ENCODE data around the gene PITPNM1. TPM values are rescaled to one million over a fixed set of nuclear protein-coding genes. Genes with fewer than 3 reads are reported as not detected.

PITPNM1 gene
- total RNA-seq, 4 donors from 2014 or later: 7.9 to 89.7 (median 15.2) TPM

DNA sequence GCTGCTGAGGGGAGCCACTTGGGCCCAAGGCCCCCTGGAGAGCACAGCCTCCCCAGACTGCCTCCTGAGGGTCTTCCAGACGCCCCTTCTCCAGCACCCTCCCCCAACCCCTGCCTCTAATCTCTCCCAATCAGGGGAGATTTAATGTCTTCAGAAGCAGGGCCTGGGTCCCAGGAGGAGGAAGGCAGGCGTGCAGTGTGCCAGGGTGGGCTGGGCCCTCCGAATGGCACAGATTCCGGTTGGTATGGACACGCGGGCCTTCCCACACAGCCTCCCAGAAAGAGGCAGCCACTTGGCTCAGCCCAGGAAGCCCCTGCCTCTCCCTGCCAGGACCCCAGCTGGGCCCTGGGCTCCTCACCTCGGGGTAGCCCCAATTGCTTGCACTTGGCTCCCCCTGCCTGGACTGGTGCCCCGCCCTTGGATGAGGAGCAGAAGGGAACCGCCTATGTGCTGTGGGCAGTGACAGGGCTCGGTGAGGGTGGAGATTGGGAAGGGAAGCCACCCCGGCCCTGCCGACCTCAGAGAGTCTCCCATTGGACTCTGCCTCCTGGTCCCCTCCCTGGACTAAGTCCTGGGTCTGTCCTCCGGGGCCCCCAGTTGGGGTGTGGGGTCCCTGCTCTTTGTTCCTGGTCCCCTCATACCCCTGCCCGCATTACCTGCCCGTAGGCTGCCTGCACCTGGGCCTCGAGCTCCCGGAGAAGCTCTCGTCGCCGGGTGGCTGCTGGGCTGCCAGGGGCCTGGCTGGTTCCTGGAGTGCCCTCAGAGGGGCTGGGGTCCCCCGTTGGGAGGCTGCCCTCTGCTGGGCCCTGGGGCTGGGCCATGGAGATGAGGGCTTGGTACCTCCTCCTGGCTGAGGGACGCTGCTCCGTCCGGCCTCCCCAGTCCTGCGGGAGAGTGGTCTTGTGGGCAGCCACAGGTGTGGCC, 18.7 kb upstream of the PITPNM1 start:
- no peak overlapping the region for H3K4me3 ChIP-seq
- no peak for DNase-seq
- TF ChIP-seq, protein P1, sequence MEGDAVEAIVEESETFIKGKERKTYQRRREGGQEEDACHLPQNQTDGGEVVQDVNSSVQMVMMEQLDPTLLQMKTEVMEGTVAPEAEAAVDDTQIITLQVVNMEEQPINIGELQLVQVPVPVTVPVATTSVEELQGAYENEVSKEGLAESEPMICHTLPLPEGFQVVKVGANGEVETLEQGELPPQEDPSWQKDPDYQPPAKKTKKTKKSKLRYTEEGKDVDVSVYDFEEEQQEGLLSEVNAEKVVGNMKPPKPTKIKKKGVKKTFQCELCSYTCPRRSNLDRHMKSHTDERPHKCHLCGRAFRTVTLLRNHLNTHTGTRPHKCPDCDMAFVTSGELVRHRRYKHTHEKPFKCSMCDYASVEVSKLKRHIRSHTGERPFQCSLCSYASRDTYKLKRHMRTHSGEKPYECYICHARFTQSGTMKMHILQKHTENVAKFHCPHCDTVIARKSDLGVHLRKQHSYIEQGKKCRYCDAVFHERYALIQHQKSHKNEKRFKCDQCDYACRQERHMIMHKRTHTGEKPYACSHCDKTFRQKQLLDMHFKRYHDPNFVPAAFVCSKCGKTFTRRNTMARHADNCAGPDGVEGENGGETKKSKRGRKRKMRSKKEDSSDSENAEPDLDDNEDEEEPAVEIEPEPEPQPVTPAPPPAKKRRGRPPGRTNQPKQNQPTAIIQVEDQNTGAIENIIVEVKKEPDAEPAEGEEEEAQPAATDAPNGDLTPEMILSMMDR (IDR thresholded peaks at IDR 0.05): no peak
- no peak for TF ChIP-seq POLR2A (IDR thresholded peaks at IDR 0.05)
- H3K27ac ChIP-seq: no peak overlapping the region
- H3K4me1 ChIP-seq: no peaks in the 10 kb centered on the region
- H3K27me3 ChIP-seq: no peaks in the 10 kb centered on the region
- no peaks in the 10 kb centered on the region for H3K36me3 ChIP-seq
- H3K9me3 ChIP-seq: no peaks in the 10 kb centered on the region
- intact Hi-C loops (cut with DNase I; ENCODE audit: low total_unique reads): no loop called here

DNA sequence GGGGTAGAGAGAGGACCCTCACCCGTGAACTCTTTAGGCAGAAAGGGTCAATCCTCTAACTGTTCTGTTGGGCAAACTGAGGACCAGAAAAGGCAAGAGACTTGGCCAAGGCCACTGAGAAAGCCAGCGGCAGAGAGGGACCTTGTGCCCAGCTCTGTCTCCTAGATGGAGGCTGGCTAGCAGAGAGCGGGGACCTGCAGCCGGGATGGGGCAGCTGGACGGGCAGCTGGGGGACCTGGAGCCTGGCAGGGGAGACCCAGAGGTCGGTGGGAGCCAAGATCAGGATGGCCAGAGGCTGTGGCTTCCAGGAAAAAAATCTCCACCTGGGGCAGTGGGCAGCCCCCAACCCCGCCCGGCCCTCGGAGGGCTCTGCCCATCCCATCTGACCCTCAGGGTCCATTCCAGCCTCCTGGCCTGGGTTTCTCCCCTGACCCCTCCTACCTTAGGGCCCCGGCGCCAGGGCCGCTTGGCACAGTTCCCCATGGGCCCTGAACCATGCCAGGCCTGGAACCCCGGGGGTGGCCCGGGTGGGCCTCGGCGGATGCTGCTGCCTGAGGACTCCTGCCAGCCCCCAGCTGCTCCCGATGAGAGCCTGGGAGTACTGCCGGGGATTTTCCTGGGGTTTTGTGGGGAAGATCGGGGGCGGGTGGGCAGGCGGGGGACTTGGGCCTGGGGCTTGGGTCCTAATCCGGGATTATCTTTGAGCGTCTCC, 17.8 kb upstream of the PITPNM1 start, which contains the start of gene CABP2:
Gene CABP2 (minus strand): TSS at position 603 of the 712 bp plus-strand sequence. CDS start 120 bp downstream, at position 483.
- DNase-seq: no peak

DNA sequence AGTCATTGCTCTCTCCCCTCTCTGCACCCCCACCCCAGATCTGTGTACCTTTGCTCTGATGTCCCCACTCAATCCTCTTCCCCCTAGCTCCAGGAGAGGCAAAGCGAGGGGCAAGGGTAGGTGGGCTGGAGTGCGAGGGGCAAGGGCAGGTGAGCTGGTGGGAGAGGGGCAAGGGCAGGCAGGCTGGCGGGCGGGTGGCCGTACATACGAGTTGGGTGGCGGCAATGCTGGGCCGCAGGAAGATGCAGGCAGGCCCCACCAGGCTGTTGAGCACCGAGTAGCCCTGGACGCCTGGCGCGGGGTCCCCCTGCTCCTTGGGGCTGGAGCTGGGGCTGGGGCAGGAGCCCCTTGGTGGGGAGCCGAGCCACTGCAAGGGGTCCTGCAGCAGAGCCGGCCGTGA, 17.2 kb upstream of the PITPNM1 start:
- intact Hi-C loops (cut with DNase I; ENCODE audit: low total_unique reads): no loop called here
- H3K4me1 ChIP-seq: no peaks in the 10 kb centered on the region
- H3K27ac ChIP-seq: no peak overlapping the region
- no peaks in the 10 kb centered on the region for H3K36me3 ChIP-seq
- no peak overlapping the region for H3K4me3 ChIP-seq
- no peak for TF ChIP-seq POLR2A (IDR thresholded peaks at IDR 0.05)
- TF ChIP-seq, protein P1 (IDR thresholded peaks at IDR 0.05): no peak
- no peaks in the 10 kb centered on the region for H3K27me3 ChIP-seq
- DNase-seq: no peak
- no peaks in the 10 kb centered on the region for H3K9me3 ChIP-seq

More for the DNA sequence above, 17.8 kb upstream of the PITPNM1 start, which contains the start of gene CABP2:
- no peaks in the 10 kb centered on the region for H3K4me1 ChIP-seq
- no peaks in the 10 kb centered on the region for H3K36me3 ChIP-seq
- H3K27ac ChIP-seq: no peak within 1 kb of the TSS
- no peaks in the 10 kb centered on the region for H3K9me3 ChIP-seq
- no peak within 1 kb of the TSS for H3K4me3 ChIP-seq
- no peaks in the 10 kb centered on the region for H3K27me3 ChIP-seq
- TF ChIP-seq POLR2A (IDR thresholded peaks at IDR 0.05): no peak
- TF ChIP-seq, protein P1 (IDR thresholded peaks at IDR 0.05): no peak
- intact Hi-C loops (cut with DNase I; ENCODE audit: low total_unique reads): no loop called here

DNA sequence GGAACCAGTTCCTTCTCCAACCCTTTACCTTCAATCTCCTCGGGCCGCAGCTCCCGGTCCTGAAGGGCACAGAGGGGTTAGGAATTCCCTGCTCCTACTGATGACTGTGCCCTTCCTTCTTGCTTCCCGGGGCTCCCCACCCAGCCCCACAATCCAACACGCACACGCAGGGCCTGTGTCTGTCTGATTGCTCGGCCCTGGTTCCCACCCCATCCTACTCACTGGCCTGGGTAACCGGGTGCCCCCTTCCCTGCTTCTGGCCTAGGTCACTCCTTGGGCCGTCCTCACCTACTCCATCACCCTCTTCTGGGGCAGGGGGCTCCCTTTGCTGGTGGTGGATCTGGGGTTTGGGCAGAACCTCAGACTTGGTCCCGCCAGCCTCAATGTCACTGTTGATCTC, 16.8 kb upstream of the PITPNM1 start:
- no peaks in the 10 kb centered on the region for H3K27me3 ChIP-seq
- no peaks in the 10 kb centered on the region for H3K36me3 ChIP-seq
- H3K4me3 ChIP-seq: no peak overlapping the region
- no peaks in the 10 kb centered on the region for H3K4me1 ChIP-seq
- no peaks in the 10 kb centered on the region for H3K9me3 ChIP-seq
- no peak overlapping the region for H3K27ac ChIP-seq
- intact Hi-C loops (cut with DNase I; ENCODE audit: low total_unique reads): no loop called here
- no peak for DNase-seq
- TF ChIP-seq POLR2A (IDR thresholded peaks at IDR 0.05): no peak
- TF ChIP-seq, protein P1 (IDR thresholded peaks at IDR 0.05): no peak
